Measurements from ENCODE around the gene PDE11A. TPM values are rescaled to one million over a fixed set of nuclear protein-coding genes. Genes with fewer than 3 reads are reported as not detected.

The PDE11A gene
- total and polyA plus RNA-seq, 2 of the 13 experiments (the other 11 are each of a cell fraction or from before 2014, with no cell fraction given): 1.2 to 1.7 TPM

GRCh38 chr2:177579486-177580036, 493.0 kb downstream of the PDE11A start (continued):
- no peak for TF ChIP-seq GLI4 (CRISPR knock-in tag; IDR thresholded peaks at IDR 0.05; ENCODE audit: borderline replicate concordance)
- TF ChIP-seq SOX13 (IDR thresholded peaks at IDR 0.05): no peak
- TF ChIP-seq SOX13 (CRISPR knock-in tag; conservative IDR thresholded peaks at IDR 0.05 in 1 of 2, IDR thresholded peaks at IDR 0.05 in 1 of 2): peak in 1 of 2 experiments; percentile 64; a peak in 2 of 4 replicates
- TF ChIP-seq SOX5 (CRISPR knock-in tag; IDR thresholded peaks at IDR 0.05; ENCODE audit: borderline replicate concordance): peak; percentile 63; the same call in 1 of the 2 replicates
- TF ChIP-seq POLR2A (IDR thresholded peaks at IDR 0.05; ENCODE audit: insufficient read depth in 1 of 2, low read depth in 2 of 2, low read length in 2 of 2): 0 out of 4 replicates have a peak, but pooled peaks of 1 of the 2 experiments have one; percentile 28
- no peak for TF ChIP-seq ZNF407 (CRISPR knock-in tag; IDR thresholded peaks at IDR 0.05; ENCODE audit: not compliant biosample characterization)
- TF ChIP-seq ZNF7 (CRISPR knock-in tag; IDR thresholded peaks at IDR 0.05): no peak
- no peak for TF ChIP-seq ZNF740 (CRISPR knock-in tag; IDR thresholded peaks at IDR 0.05)
- TF ChIP-seq CAMTA2 (CRISPR knock-in tag; IDR thresholded peaks at IDR 0.05; ENCODE audit: borderline replicate concordance): no peak
- TF ChIP-seq POGK (CRISPR knock-in tag; conservative IDR thresholded peaks at IDR 0.05): no peak
- no peak for TF ChIP-seq ZNF18 (CRISPR knock-in tag; IDR thresholded peaks at IDR 0.05; ENCODE audit: insufficient replicate concordance)
- TF ChIP-seq SAP130 (CRISPR knock-in tag; IDR thresholded peaks at IDR 0.05; ENCODE audit: low read depth): 0 out of 2 replicates have a peak, but pooled peaks have one; percentile 13
- TF ChIP-seq ATM (IDR thresholded peaks at IDR 0.05; ENCODE audit: borderline replicate concordance): no peak
- no peak for TF ChIP-seq E2F2 (CRISPR knock-in tag; IDR thresholded peaks at IDR 0.05; ENCODE audit: borderline replicate concordance)
